Ovary (tissue), 9 donors: Measurements from ENCODE around the gene MCTP1. TPM values are rescaled to one million over a fixed set of nuclear protein-coding genes. Genes with fewer than 3 reads are reported as not detected.

ENCODE experiments used
- DNase-seq, 5 donors: peaks; one replicate each; pipeline ENCODE4 v3.0.0-alpha.2; 2019 to 2020
- H3K27ac ChIP-seq, 2 donors: fragments of 200-600 bp; one replicate each; pipeline versions ENCODE4 v1.5.1 to v1.8.0; 2019 to 2022
- H3K27me3 ChIP-seq: fragments of 200-600 bp; one replicate; pipeline ENCODE4 v1.8.0; 2022
- H3K36me3 ChIP-seq: fragments of 200-600 bp; sonication (generic); one replicate; pipeline ENCODE4 v1.5.1; 2019
- H3K4me1 ChIP-seq: one replicate; pipeline ENCODE4 v1.8.1; 2013; ENCODE audit warnings: mild to moderate bottlenecking, moderate library complexity; ENCODE audit not compliant: insufficient read depth
- H3K4me3 ChIP-seq: fragments of 200-600 bp; sonication (generic); one replicate; pipeline ENCODE4 v1.5.1; 2017
- H3K9me3 ChIP-seq, 2 donors: fragments of 200-600 bp in 1 of 2; sonication (generic) in 1 of 2; one replicate each; pipeline versions ENCODE4 v1.5.1 to v1.8.1; 2013 to 2019; ENCODE audit warnings: mild to moderate bottlenecking in 1 of 2, moderate library complexity in 1 of 2
- EP300 ChIP-seq: sonication (generic); formaldehyde crosslinking; IDR thresholded peaks from one replicate; pipeline ENCODE4 v1.6.1; 2017; ENCODE audit warnings: antibody characterized with exemption
- POLR2A ChIP-seq: fragments of 450-650 bp; IDR thresholded peaks from one replicate; pipeline ENCODE4 v1.6.1; 2017; ENCODE audit warnings: antibody characterized with exemption, mild to moderate bottlenecking, moderate library complexity
- WGBS, 3 donors: extraction: QIAGEN DNeasy Blood & Tissue Kit in 1 of 3; methylation state at CpG; one replicate each; pipeline versions ENCODE4 v1.1.5 to v1.1.7; 2013 to 2017; 5-methylcytosine and 5-hydroxymethylcytosine counted together
- intact Hi-C, 4 donors: fragments of 100-400 bp; cut with DNase I; formaldehyde crosslinking; loops; one replicate each; pipeline versions ENCODE4 v1.11.0 to v1.15.1; 2022 to 2023
- polyA plus RNA-seq, 2 donors: library from polyadenylated mRNA; stranded (reverse); fragments of 200-250 nt in 1 of 2; fragments of 350-450 nt in 1 of 2; fragmentation: Illumina TruSeq in 1 of 2; extraction: RNeasy Lipid Tissue Mini Kit (QIAGEN cat#74804) in 1 of 2; gene quantifications; one replicate each; pipeline ENCODE4 v1.2.3, GENCODE V29; 2013 to 2014
- total RNA-seq, 7 donors: library from RNA; depleted of rRNA in 2 of 7; stranded (reverse); fragments of >200 nt in 2 of 7; fragmentation: NEBNext Ultra II Directional in 3 of 7; extraction: Animal tissue kit (Norgen Biotek cat#: 25700) in 3 of 7; gene quantifications; one replicate each; pipeline versions ENCODE4 v1.1.0 to v1.2.4, GENCODE V29; 2016 to 2023
- TF ChIP-seq, protein P1 (sequence below), 3 donors: fragments of 450-650 bp in 2 of 3; fragments of 200-600 bp in 1 of 3; IDR thresholded peaks; one replicate each; pipeline versions ENCODE4 v1.5.1 to v1.8.0; 2016 to 2022; ENCODE audit warnings: antibody characterized with exemption in 3 of 3, mild to moderate bottlenecking in 1 of 3
- donor health status: DM: no; HTN: no; CAD: no; lungs with moderate emphysema.
- donor health status: DM: no; HTN: no; CAD: no.
- donor health status: Bipolar disorder and iron deficiency.
- donor health status: DM: yes; HTN: yes; CAD: no.
- donor health status: DM: no; HTN: no; CAD: no.
- donor health status: DM: yes; HTN: yes; CAD: no.

Gene MCTP1
- total and polyA plus RNA-seq, 9 donors = 1.7 to 11.4 (median 5.0) TPM

DNA sequence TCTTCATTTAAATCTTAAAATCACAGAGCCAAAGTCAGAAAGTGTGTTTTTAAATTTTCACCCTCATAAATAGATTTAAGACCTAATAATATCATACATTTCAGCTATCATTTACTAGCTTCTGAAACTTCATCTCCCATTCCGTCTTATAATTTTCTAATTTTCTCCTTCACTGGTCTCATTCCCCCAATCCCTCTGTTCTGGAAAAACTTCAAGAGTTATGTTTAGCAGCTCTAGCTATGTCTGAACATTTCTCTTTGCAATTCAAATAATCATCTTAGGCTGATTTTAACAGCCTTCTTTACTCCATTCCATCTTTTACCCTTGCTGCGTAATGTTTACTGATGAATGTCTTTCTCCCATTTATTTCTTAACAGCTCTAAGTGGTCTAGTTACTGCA is 474.0 kb downstream of the MCTP1 start:
- TF ChIP-seq EP300 = no peak
- TF ChIP-seq, protein P1, sequence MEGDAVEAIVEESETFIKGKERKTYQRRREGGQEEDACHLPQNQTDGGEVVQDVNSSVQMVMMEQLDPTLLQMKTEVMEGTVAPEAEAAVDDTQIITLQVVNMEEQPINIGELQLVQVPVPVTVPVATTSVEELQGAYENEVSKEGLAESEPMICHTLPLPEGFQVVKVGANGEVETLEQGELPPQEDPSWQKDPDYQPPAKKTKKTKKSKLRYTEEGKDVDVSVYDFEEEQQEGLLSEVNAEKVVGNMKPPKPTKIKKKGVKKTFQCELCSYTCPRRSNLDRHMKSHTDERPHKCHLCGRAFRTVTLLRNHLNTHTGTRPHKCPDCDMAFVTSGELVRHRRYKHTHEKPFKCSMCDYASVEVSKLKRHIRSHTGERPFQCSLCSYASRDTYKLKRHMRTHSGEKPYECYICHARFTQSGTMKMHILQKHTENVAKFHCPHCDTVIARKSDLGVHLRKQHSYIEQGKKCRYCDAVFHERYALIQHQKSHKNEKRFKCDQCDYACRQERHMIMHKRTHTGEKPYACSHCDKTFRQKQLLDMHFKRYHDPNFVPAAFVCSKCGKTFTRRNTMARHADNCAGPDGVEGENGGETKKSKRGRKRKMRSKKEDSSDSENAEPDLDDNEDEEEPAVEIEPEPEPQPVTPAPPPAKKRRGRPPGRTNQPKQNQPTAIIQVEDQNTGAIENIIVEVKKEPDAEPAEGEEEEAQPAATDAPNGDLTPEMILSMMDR (IDR thresholded peaks at IDR 0.05) = no peak
- no peak for TF ChIP-seq POLR2A
- H3K27me3 ChIP-seq = no peaks in the 10 kb centered on the region
- H3K4me1 ChIP-seq = no peaks in the 10 kb centered on the region
- no peak overlapping the region for H3K27ac ChIP-seq
- H3K9me3 ChIP-seq = no peaks in the 10 kb centered on the region
- WGBS, 3 donors = 90 to 96% (median 91%) methylated on average over 2 of the region's 2 CpGs
- no peak overlapping the region for H3K4me3 ChIP-seq
- intact Hi-C loops = no loop called here
- no peak for DNase-seq
- H3K36me3 ChIP-seq = no peaks in the 10 kb centered on the region

DNA sequence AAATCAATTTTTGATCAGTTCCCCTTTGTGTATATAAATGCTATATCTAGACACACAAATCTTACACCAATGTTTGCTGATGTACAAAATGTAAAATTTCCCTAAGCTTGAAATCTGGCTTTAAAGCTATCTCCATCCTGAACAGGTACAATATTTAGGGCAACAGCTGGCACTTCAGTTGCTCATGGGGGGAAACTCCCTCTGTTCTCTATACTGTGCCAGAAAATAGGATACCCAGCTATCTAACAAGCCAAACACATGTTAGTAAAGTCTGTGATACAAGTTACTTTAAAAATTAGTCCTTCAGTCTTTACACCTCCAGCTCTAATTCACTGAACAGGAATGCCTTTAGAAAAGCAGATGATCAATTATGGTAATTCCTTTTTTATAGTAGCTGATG is 474.6 kb downstream of the MCTP1 start:
- Histone ChIP-seq H3K9me3 (no peaks in the 10 kb centered on the region), H3K36me3 (no peaks in the 10 kb centered on the region), H3K27me3 (no peaks in the 10 kb centered on the region), H3K4me1 (no peaks in the 10 kb centered on the region), H3K27ac (no peak overlapping the region), H3K4me3 (no peak overlapping the region)
- DNase-seq = no peak
- TF ChIP-seq POLR2A (no peak), EP300 (no peak)
- TF ChIP-seq, protein P1 (IDR thresholded peaks at IDR 0.05) = no peak
- intact Hi-C loops = no loop called here

DNA sequence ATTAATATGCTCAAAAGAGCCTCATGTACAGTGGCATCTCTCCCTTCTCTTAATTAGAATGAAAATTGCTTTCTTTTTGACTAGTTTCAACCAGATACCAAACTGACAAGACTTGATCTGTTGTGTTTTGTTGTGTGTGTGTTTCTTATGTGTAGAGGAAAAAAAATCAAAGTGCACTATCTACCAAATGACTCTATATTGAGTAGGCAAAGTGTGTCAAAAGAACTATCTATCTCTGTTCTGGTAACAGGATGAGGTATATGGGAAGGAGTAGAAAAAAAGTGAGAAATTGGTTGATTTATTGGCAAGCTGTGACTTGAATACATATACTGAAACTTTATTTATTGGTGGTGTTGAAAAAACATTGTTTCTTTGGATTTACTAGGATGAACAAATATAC is 476.4 kb downstream of the MCTP1 start:
- intact Hi-C loops = no loop called here
- Histone ChIP-seq H3K4me1 (no peaks in the 10 kb centered on the region), H3K27ac (no peak overlapping the region), H3K9me3 (no peaks in the 10 kb centered on the region), H3K4me3 (no peak overlapping the region), H3K27me3 (no peaks in the 10 kb centered on the region), H3K36me3 (no peaks in the 10 kb centered on the region)
- DNase-seq = no peak
- no peak for TF ChIP-seq POLR2A
- TF ChIP-seq, protein P1 (IDR thresholded peaks at IDR 0.05) = no peak
- TF ChIP-seq EP300 = no peak

DNA sequence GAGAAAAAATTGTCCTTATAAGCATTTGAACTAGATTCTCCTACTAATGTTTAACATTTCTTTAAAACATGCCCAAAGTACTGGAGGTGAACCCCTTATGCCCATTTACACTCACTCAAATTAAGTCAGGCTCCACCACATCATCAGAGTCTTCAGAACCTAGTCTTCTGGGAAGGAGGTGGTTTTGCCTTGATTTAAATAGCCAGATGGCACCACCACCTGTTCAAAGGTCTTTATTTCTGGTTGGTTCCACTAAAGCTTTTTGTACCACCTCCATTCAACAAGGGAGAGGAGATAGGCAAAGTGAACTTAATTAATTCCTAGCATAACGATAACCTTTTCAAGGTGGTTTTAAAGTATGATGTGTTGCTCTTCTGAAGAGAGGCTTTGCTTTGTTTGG is 476.9 kb downstream of the MCTP1 start:
- H3K27ac ChIP-seq = no peak overlapping the region
- TF ChIP-seq EP300 = no peak
- TF ChIP-seq, protein P1 (IDR thresholded peaks at IDR 0.05) = no peak
- TF ChIP-seq POLR2A = no peak
- no peak for DNase-seq
- H3K27me3 ChIP-seq = no peaks in the 10 kb centered on the region
- intact Hi-C loops = no loop called here
- no peaks in the 10 kb centered on the region for H3K4me1 ChIP-seq
- H3K36me3 ChIP-seq = no peaks in the 10 kb centered on the region
- 81 to 94% (median 84%) methylated on average over 1 of the region's 1 CpG for WGBS, 3 donors
- no peak overlapping the region for H3K4me3 ChIP-seq
- no peaks in the 10 kb centered on the region for H3K9me3 ChIP-seq

DNA sequence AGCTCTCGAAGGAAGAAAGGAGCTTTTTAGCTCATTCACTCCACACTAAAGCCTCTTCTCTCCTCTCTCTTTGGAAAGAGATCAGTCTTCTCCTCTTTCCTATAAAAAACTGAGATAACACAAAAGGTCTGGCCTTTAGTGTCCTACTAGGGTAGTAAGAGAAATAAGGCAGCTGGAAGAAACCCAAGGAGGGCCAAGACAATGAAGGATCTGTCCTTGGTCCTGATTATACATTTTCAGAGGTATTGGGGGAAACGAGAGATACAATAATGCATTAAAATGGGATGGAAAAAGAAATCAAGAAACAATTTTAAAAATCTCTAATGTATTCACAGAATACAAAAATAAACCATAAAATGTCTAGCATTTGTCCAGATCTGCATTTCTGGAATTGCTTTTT is 482.4 kb downstream of the MCTP1 start:
- intact Hi-C loops = no loop called here
- H3K36me3 ChIP-seq = no peaks in the 10 kb centered on the region
- H3K27me3 ChIP-seq = no peaks in the 10 kb centered on the region
- 65 to 72% (median 70%) methylated on average over 2 of the region's 2 CpGs for WGBS, 3 donors
- no peaks in the 10 kb centered on the region for H3K9me3 ChIP-seq
- H3K27ac ChIP-seq = no peak overlapping the region
- TF ChIP-seq, protein P1 (IDR thresholded peaks at IDR 0.05) = no peak
- TF ChIP-seq EP300 = no peak
- TF ChIP-seq POLR2A = no peak
- no peaks in the 10 kb centered on the region for H3K4me1 ChIP-seq
- H3K4me3 ChIP-seq = no peak overlapping the region
- DNase-seq = no peak
